ENCODE data around the gene SPTB. TPM values are rescaled to one million over a fixed set of nuclear protein-coding genes. Genes with fewer than 3 reads are reported as not detected.
A peak's percentile ranks its signal among the peaks of the same experiment; 100 is the strongest.

SPTB gene
- total RNA-seq, 1 donor from 2014 or later = not detected

- Histone ChIP-seq H3K36me3 (ENCODE audit: control insufficient read depth, insufficient read depth, low read length) (peaks cover 16% of the 10 kb centered on the region), H3K4me3 (ENCODE audit: low read depth, low read length) (no peak overlapping the region), H3K27me3 (ENCODE audit: control insufficient read depth, insufficient read depth, low read length) (no peaks in the 10 kb centered on the region)
- peak; percentile 93 for DNase-seq (ENCODE audit: low read depth)
- TF ChIP-seq CTCF (IDR thresholded peaks at IDR 0.05; ENCODE audit: insufficient read depth, low read length, severe bottlenecking) = no peak
- FAIRE-seq = peak; percentile 98
These were observed 156.8 kb downstream of the SPTB start for GRCh38 chr14:64722842-64723447.

- Histone ChIP-seq H3K27me3 (ENCODE audit: control insufficient read depth, insufficient read depth, low read length) (no peaks in the 10 kb centered on the region), H3K36me3 (ENCODE audit: control insufficient read depth, insufficient read depth, low read length) (peaks cover 8% of the 10 kb centered on the region), H3K4me3 (ENCODE audit: low read depth, low read length) (no peak overlapping the region)
- FAIRE-seq = no peak
- no peak for TF ChIP-seq CTCF (IDR thresholded peaks at IDR 0.05; ENCODE audit: insufficient read depth, low read length, severe bottlenecking)
- DNase-seq (ENCODE audit: low read depth) = no peak
These were observed 157.8 kb downstream of the SPTB start for GRCh38 chr14:64721899-64722298.

GRCh38 chr14:64721391-64721791, 158.3 kb downstream of the SPTB start:
- no peak for FAIRE-seq
- peaks cover 7% of the 10 kb centered on the region for H3K36me3 ChIP-seq (ENCODE audit: control insufficient read depth, insufficient read depth, low read length)
- no peaks in the 10 kb centered on the region for H3K27me3 ChIP-seq (ENCODE audit: control insufficient read depth, insufficient read depth, low read length)
- no peak overlapping the region for H3K4me3 ChIP-seq (ENCODE audit: low read depth, low read length)
- TF ChIP-seq CTCF (IDR thresholded peaks at IDR 0.05; ENCODE audit: insufficient read depth, low read length, severe bottlenecking) = no peak
- DNase-seq (ENCODE audit: low read depth) = no peak

GRCh38 chr14:64720131-64720576, 159.6 kb downstream of the SPTB start:
- DNase-seq (ENCODE audit: low read depth) (peak; percentile 99), FAIRE-seq (peak; percentile 95)
- TF ChIP-seq CTCF (IDR thresholded peaks at IDR 0.05; ENCODE audit: insufficient read depth, low read length, severe bottlenecking) = no peak
- H3K36me3 ChIP-seq (ENCODE audit: control insufficient read depth, insufficient read depth, low read length) = peaks cover 7% of the 10 kb centered on the region
- no peaks in the 10 kb centered on the region for H3K27me3 ChIP-seq (ENCODE audit: control insufficient read depth, insufficient read depth, low read length)
- no peak overlapping the region for H3K4me3 ChIP-seq (ENCODE audit: low read depth, low read length)

- DNase-seq (ENCODE audit: low read depth) (no peak), FAIRE-seq (no peak)
- TF ChIP-seq CTCF (IDR thresholded peaks at IDR 0.05; ENCODE audit: insufficient read depth, low read length, severe bottlenecking) = no peak
- Histone ChIP-seq H3K4me3 (ENCODE audit: low read depth, low read length) (no peak overlapping the region), H3K36me3 (ENCODE audit: control insufficient read depth, insufficient read depth, low read length) (peaks cover 7% of the 10 kb centered on the region), H3K27me3 (ENCODE audit: control insufficient read depth, insufficient read depth, low read length) (no peaks in the 10 kb centered on the region)
These were observed 160.1 kb downstream of the SPTB start for GRCh38 chr14:64719601-64720000.

GRCh38 chr14:64718762-64719161, 160.9 kb downstream of the SPTB start:
- no peak for DNase-seq (ENCODE audit: low read depth)
- TF ChIP-seq CTCF (IDR thresholded peaks at IDR 0.05; ENCODE audit: insufficient read depth, low read length, severe bottlenecking) = no peak
- no peak overlapping the region for H3K4me3 ChIP-seq (ENCODE audit: low read depth, low read length)
- no peaks in the 10 kb centered on the region for H3K27me3 ChIP-seq (ENCODE audit: control insufficient read depth, insufficient read depth, low read length)
- peaks cover 7% of the 10 kb centered on the region for H3K36me3 ChIP-seq (ENCODE audit: control insufficient read depth, insufficient read depth, low read length)
- FAIRE-seq = no peak

All from bronchial epithelial cell (primary cell).